NT2/D1 (cell line): ENCODE data around the gene FBXO30.

ENCODE experiments used
- YY1 ChIP-seq: IDR thresholded peaks from 2 replicates; pipeline ENCODE4 v1.6.1; 2011; ENCODE audit not compliant: insufficient read length, insufficient read depth
- ZNF274 ChIP-seq: IDR thresholded peaks from 2 replicates; pipeline ENCODE4 v1.6.1; 2011; ENCODE audit warnings: mild to moderate bottlenecking, low read depth, low read length

DNA sequence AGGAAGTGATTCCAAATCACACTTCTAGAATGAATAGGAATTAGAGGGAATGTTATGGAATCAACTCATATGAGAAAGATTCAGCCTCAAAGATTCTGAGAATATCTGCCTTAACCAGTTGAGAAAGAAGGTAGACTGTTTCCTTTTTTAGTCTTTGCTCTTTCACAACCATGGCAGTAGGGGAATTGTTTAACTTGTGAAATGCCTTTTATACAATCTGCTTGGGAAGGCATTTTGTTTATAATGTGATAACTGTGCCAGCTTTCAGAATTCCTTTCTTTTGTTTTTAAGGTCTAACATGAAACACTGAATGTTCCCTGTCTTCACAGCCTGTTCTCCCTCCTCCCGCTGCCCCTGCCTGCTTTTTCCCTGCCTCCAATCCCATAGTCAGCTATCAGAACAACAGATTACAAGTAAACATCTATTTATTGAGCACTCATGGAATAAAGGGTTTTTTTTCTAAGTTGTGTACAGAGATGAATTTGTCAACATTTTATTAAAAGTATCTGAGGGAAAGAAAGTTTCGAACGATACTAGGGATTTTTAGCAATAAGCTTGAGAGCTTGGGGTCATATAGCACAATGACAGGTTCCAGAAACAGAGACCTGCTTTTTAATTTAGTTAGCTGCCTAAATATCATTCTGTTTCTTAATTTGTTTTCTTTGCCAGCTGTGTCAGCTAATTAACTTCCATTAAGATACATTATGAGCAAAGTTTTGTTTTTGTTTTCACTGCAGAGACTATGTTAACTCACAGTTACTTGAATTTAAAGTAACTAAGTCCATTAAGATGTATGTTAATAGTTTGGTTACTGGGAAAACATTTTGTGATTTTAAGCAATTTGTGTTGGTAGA lies 28.3 kb upstream of the FBXO30 start:
- no peak for TF ChIP-seq ZNF274
- TF ChIP-seq YY1: no peak
